Stimulated activated CD4-positive, alpha-beta T cell treated with anti-CD3 and anti-CD28 coated beads, TNF-alpha, amount 100 ng/mL, for 24 hours (primary cell): ENCODE measurements around the gene GLT8D1.
A peak's percentile ranks its signal among the peaks of the same experiment; 100 is the strongest.

Source experiments
- DNase-seq, 3 experiments: peaks; one replicate each; pipeline ENCODE4 v3.0.0-alpha.2; 2020; ENCODE audit warnings: low read depth in 3 of 3

GLT8D1 gene

DNA sequence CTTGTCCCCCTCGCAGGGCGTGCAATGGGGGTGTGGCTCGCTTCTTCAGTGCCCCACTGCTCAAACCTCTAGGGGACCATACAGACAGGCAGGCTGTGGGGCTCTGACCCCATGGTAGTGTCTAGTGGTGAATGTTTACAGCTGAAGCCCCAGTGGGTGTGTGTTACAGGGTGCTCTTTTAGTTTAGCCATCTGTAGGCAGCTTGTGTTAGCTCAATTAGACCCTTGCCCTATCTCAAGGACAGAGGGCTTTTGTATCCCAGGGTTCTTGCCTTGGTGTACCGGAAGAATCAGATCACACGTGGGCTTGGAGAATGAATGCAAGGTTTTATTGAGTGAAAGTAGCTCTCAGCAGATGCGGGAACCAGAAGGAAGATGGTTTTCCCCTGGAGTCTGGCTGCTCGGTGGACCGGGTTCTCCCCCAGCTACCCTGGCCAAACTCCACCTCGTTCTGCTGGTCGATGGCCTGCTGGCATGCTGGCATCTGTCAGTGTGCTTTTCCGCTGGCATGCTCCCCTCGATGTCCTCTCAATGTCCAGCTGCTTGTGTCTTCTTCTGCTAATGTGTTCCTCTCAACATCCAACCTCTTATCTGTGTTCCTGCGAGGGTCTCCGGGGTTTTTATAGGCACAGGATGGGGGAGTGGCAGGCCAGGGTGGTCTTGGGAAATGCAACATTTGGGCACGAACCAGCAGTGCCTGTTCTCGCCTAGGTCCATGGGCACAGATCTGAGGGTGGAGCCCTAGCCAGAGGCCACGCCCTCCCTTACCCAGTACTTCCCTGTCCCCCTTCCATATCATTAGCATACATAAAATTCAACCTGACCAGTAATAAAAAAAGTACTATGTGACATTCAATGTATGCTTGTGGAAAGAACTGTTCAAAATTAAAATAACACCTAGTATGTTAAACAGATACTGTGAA, 7.0 kb upstream of the GLT8D1 start:
- DNase-seq: no peak

DNA sequence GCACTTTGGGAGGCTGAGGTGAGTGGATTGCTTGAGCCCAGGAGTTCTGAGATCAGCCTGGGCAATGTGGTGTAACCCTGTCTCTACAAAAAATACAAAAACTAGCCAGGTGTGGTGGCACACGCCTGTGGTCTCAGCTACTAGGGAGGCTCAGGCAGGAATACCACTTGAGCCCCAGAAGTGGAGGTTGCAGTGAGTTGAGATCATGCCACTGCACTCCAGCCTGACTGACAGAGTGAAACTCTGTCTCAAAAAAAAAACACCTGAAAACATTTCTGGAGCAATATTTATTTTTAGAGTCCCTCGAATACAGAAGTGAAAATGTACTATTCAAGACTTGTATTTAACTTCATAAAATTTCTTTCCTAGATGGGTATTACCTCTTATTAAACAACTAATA, 4.9 kb upstream of the GLT8D1 start:
- no peak for DNase-seq

DNA sequence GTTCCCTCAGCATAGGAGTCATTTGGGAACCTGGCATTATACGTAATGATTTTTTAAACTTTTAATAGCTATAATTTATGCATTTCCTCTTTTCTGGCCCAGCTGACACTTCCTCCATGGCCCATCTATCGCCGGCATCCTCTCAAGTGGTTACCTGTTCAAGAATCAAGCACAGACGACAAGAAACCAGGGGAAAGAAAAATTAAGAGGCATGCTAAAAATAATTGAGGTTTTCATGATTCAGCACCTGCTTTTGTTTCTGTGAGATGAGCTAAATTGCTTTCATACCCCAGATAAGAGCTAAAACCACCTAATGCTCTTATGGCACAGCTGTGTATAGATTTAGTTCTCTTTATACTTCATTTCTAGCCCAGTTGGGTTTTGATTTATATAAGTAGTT, 2.0 kb upstream of the GLT8D1 start:
- no peak for DNase-seq

DNA sequence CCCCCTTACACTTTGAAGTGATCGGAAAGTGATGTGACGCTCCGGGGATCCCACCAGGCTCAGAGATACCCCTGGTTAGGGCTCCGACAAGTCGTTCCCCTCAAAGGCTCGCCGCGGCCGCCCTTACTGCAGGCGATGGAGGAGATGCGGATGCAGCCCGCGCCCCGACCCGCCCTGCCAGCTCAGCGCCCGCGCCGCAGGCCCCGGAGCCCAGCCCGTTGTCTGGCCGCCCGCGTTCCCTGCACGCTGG, 228 bp downstream of the GLT8D1 start:
- DNase-seq: no peak

DNA sequence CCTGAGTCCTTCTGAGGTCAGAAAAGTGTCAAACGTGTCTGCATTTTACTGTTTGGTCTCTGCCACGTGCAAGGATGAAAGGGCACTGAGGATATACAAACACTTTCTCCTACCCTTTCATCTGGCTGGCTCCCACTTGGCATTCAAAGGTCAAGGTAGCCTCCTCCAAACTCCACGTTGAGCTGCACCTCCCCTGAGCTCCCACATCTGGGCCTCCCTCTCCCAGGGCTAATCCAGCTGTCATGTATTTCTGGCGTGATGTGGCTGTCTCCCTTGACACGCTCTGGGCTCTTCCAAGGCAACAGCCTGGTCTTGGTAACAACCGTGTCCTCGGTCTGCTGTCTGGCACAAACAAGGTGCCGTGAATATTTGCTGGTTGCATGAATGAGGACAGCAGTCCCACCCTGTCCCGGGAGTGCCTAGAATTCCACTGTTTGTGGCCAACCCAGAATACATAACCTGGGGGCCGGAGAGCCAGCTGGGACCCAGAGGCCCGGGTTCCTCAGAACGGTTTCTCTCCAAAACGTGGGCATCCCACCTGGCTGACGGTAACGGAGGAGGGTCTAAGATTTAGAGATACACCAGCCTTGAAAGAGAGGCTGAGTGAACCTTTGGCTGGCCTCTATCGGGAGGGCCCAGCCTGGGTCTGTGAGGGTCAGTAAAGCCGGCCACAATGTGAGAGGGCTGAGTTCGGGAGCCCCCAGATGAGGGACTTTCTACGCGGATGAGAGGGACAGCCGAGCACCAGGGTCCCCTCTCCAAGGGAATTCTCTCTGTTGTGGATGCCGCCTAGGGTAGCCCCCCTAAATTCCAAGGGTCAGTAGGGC, 767 bp downstream of the GLT8D1 start:
- DNase-seq: no peak

DNA sequence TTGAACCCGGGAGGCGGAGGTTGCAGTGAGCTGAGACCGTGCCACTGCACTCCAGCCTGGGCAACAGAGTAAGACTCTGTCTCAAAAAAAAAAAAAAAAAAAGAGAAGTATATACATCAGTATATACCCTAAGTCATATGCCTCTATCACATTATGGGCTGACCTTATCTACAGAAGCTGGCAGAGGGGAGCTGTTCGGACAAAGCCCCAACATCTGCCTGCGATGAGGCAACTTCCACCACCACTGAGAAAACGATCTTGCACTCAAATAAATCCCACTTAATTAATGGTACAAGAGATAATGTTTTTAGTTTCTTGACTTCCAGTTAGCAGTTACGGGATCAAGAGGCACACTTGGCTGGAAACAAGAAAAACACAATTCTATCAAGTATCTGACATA, 2.2 kb downstream of the GLT8D1 start:
- DNase-seq: no peak

DNA sequence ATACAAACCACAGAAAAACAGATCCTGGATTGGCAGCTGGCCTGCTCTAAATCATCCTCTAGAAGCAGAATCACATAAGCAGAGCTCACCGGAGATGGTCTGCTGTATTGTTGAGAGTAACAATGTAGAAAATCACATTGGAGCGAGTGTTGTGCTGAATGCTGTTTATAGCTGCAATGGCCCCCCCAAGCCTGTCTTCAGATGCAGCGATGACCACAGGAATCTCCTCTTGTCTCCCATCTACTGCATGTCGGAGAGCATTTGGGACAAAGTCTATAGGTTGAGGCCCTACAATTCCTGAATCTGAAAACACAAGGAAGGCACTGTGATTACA, 8.0 kb downstream of the GLT8D1 start:
- DNase-seq: no peak

DNA sequence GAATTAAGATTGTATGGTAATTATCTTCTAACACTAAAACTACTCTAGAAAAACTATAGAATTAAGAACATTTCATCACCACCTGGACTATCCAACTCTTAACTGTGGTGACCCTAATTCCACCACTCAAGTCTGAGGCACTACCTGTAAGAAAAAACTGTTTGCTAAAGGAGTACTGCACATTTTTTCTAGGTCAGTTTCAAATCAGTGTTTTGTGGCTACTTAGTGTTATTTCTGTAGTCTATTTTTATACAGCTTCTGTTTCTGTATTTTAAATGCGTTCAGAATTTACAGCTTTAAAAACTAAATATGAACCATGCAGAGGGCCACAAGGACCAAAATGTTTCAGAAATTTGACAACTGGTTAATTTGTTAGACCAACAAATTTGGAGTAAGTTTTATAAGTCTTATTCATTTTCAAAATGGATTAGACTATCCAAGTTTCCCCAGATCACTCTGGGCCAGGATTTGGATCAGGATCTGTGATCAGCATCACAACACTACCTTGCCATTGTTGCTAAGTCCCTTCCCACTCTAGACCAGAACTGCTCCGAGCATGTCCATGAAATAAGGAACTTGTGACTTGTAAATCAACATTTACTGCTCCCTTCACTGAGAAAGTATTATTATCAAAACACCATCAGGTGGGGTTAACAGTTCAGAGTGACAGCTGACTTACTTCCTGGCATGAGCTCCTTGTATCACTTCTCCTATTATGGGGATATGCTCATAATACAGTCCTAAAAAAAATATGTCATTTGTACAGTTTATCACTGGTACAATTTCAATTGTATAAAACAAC, 8.6 kb downstream of the GLT8D1 start:
- no peak for DNase-seq

DNA sequence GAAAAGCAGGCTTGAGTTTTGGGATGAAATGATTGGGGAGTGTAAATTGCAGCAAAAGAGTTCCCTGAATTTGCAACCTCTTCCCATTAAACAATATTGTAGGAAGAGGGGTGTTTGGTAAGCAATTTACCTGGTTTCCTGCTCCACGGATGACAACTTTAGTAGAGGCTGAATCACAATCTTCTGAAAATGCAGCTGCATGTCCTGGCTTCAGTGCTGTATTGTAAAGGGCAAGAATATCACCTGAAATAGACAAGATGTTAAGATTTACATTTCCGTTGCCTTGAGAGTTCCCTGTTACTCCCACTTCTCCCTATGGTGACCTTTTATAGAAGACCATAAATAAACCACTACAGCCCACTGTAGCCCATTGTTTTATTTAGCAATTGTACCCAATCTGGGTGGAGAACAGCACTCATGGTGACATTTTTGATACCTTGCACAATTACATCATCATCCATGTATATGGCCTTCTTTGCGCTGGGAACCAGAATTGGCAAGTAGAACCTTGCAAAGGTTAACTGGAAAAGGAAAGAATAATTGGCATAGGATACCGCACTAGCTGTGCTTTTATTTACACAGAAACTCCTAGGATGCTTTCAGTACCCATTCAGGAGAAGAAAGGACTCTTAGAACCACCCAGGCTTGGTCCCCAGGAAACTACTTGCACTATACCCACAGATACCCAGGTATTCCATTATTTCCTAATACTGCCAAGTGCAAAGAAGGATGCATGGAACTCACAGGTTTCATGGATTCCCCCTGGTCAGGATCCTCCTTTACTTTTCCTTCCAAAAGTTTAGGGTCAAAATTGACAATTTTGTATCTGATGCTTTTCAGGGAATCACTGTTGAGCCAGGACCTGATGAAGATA, 9.6 kb downstream of the GLT8D1 start:
- DNase-seq: no peak

DNA sequence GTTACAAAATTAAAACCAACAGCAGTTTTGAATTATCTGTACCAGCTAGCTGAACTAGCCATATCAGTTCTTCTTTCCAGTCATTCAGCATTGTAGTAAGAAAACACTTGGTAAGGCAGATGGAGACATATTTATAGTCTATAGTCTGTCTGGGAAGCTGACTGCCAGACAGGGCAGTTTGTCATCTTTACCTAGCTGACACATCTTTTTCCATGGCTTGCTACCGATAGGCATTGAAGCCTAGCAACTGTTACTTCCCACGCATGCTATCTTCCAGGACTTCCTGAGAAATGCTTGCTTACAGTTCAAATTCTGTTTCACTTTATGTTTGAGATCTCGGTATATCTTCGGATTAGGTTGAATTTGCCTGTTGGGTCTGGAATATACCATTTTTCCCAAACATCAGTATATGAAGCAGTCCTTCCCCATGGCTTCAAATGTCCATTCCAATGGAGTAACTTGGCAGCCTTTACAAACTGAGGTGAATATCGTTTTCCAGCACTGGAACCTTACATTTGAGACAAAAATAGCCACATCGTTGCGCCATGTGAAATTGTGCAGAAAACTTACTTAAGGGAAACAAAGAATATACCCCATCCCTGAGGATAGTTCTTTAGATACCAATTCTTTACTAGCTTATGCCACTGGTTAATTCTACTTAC, 10.9 kb downstream of the GLT8D1 start:
- DNase-seq: no peak

DNA sequence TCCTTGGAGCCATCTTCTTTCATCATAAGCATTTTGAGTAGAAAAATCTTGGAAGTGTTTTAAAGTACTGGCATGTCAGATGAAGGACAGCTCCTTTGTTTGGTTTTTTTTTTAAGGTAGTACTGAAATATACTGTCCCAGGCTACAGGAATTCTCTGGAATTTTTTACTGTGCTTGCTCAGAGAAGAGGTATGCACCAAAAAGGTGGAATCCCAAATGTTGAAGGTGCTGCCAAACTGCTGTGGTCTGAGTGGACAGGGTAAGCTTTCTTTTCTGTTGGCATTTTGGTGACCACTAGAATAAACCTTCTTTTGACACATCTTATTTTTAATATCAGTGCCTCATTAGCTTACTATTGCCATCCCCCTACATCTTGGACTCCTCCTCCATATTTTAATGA, 12.5 kb downstream of the GLT8D1 start:
- no peak for DNase-seq

DNA sequence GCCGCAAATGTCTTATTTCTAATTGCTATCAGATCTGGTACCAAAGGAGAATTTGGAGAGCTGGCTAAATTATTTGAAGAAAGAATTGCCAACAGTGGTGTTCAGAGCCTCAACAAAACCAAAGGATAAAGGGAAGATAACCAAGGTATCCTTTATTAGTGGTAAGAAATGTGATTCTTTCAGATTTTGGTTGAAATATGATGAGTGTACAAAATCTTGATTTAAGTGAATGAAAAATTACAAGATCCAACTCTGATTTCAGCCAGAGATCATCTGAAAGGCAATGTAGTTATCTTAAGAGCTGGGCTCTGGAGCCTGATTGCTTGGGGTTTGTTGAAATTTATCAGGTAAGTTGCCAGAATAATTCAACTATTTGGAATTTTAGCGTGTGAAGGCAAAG, 15.0 kb downstream of the GLT8D1 start:
- no peak for DNase-seq

DNA sequence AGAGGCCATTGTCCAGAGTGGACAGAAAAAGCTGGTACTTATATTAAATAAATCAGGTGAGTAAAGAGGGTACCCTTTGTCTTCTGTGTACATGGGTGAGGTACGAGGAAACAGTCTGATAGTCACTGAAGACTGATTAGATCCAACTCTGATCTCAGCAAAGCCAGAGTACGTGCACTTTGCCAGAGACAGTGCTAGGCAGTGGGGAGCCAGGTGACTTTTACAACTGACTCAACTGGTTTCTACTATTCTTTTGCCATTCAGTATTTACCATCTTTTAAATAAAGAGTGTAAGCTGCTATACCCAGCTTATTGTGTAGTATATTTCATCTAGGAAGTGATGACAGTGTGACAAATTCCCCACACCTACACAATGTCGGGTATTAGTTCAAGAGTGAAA, 16.4 kb downstream of the GLT8D1 start:
- DNase-seq: no peak

DNA sequence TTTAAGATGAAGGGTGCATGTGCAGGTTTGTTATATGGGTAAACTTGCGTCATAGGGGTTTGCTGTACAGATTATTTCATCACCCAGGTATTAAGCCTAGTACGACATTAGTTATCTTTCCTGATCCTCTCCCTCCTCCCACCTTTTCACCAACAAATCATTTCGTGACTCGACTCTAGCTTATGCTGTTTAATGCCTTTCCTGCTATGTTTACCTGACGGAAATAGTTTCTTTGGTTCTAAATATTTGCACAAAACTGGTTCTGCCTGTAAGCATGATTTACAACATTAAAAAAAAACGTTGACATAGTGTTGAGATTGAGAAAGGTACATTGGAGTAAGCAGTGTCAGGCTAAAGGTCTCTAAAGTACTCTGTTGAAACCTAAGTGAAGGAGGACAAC, 17.3 kb downstream of the GLT8D1 start:
- DNase-seq: no peak

DNA sequence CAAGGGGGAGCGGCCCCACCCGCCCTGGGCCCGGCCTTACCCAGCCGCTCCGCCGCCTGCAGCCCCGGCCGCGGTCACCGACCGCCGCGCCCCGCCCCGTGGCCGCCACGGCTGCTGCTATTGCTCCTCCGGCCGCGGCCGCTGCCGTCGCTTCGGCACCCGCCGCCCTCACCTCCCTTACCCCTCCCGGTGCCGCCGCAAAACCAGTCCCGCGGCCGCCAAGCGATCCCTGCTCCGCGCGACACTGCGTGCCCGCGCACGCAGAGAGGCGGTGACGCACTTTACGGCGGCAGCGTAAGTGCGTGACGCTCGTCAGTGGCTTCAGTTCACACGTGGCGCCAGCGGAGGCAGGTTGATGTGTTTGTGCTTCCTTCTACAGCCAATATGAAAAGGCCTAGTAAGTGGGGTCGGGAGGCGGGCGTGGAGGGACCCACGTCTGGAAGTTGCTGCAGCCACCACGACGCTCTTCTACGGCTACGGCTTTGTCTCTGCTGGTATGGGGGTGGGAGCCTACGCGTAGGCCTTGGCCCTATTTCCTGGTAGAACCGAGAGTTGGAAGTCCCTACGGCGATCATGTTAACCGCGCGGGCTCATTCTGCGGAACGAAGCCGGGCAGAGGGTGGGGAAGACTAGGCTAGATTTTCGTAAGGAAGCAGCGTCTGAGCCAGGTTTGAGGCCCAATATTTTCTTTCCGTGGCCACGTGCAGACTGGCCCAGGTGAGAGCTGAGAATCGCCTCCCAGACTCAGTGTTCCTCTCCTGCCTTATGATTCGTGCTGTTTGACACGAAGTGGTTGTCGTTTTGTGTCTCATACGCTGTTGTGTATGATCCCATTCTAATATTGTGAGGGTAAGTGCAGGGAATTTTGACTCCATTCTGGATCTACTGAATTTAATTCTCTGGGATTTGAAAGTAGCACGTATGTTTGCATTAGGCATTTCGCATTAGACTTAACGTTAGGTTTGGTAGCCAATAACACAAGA, 19.6 kb downstream of the GLT8D1 start, which contains the start of the genes GNL3 and PBRM1:
GNL3 (plus strand) TSS at position 324 of the 983 bp plus-strand sequence; CDS start at position 385, 61 bp downstream.
PBRM1 (minus strand) TSS at position 205 of the 983 bp plus-strand sequence.
- DNase-seq: peak; percentile 86 to 92 (median 88)

DNA sequence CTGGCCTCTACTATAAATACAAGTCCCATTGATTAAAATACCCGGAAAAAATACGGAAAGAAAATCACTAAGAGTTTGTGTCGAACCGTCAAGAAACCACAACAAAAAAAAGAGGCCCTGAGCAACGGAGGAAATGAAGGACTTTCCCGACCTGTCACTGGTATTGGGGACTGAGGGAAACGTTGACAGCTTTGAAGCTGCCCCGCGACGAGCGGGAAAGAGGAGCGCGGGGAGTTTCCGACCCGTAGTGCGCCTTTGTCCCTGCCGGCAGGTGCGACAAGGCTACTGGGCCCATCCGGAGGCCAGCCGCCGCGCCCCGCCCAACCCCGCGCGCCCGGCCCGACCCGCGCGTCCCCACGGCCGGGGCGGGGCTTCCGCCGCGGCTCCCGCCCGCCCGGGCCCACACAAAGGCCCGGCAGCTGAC, 20.3 kb downstream of the GLT8D1 start:
- peak; percentile 64 to 86 (median 68) for DNase-seq

DNA sequence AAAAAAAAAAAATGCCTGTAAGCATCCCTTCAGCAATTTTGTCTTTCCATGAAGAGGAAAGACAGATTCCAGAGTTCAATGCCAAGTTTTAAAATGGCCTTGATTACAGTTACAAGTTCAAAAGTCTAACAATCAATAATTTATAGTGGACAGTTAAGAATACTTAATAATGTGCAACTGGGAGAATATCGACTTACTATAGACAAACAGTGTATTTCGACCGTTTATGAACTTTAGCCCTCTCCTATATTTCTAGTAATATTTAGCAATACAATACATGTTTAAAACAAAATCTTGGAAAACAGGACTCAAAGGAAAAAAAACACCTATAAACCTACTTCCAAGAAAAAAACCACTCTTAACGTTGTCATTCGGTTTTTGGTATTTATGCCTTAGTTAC, 21.4 kb downstream of the GLT8D1 start:
- no peak for DNase-seq

DNA sequence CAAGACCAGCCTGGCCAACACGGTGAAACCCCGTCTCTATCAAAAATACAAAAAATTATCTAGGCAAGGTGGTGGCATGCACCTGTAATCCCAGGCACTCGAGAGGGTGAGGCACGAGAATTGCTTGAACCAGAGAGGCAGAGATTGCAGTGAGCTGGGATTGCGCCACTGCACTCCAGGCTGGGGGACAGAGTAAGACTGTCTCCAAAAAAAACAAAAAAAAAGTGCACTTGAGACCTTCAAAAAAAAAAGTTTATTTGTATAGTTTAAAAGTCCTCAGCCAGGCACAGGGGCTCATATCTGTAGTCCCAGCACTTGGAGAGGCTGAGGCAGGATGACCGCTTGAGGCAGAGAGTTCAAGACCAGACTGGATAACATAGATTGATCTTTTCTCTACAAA, 22.0 kb downstream of the GLT8D1 start:
- DNase-seq: no peak

DNA sequence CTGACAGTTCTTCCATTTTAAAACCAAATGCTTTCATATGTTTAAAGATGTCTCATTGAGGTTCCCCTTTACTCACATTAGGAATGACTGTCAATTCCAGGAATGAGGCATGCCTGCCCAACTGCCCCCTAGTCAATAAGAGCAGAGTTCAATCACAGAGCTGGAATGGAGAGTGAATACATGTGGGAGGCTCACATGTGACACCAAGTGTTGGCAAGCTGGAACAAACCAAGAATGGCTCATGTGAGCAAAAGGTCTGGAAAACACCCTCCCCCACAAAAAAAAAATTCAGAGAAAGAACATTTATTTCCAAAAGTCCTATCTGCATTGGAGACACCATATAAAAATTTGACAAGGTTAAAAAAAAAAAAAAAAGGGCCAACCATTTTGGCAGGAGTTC, 23.6 kb downstream of the GLT8D1 start:
- DNase-seq: peak in 2 of 3 experiments; percentile 31 to 33

DNA sequence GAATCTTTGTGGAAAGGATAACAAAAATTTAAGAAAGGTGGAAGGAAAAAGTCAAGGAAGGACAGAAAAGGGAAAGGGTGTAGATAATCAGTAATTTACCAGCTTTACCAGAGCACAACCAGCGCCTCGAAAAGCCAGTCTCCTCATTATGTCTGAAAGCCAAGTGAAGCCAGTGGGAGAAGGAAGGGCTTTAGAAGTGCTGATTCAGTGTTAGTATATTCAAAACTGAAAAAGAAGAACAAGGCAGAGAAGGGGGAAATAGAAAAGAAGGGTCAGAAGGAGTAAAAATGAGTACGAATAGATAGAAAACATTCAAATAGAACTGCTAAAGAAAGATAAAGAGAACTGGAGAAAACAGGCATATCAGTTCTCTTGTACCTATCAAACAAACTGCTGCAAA, 24.0 kb downstream of the GLT8D1 start:
- DNase-seq: no peak
